ENCODE measurements around the gene RPA4.
"Not testable (repeated sequence)": the region's sequence is repeated elsewhere in the genome, so short reads cannot be mapped to it uniquely, and the experiment has no call there.

The RPA4 gene

GRCh38 chrX:96883608-96884007 lies at the start of gene RPA4:
Gene RPA4, plus strand, starts transcription at chrX:96883908. Its CDS starts 403 bp downstream, at chrX:96884311.
- H3K27ac Mint-ChIP-seq, result no peak within 1 kb of the TSS
- H3K9me3 Mint-ChIP-seq, result no peaks in the 10 kb centered on the region
- no peak within 1 kb of the TSS for H3K4me3 Mint-ChIP-seq
- no peaks in the 10 kb centered on the region for H3K27me3 Mint-ChIP-seq
- no peaks in the 10 kb centered on the region for H3K4me1 Mint-ChIP-seq
- ATAC-seq (replicated peaks) (no peak), DNase-seq (no peak)
- H3K36me3 Mint-ChIP-seq, result peaks cover 4 to 15% of the 10 kb centered on the region in 2 donors

GRCh38 chrX:96834137-96834536 lies 49.6 kb upstream of the RPA4 start:
- no peak overlapping the region for H3K27ac Mint-ChIP-seq
- no peaks in the 10 kb centered on the region for H3K36me3 Mint-ChIP-seq
- H3K9me3 Mint-ChIP-seq, result no peaks in the 10 kb centered on the region
- peaks cover 5% of the 10 kb centered on the region in 2 donors for H3K4me1 Mint-ChIP-seq
- no peak for ATAC-seq (replicated peaks)
- H3K27me3 Mint-ChIP-seq, result no peaks in the 10 kb centered on the region
- DNase-seq, result no peak
- H3K4me3 Mint-ChIP-seq, result no peak overlapping the region

GRCh38 chrX:96835660-96836289 lies 47.9 kb upstream of the RPA4 start:
- peak overlapping the region in 1 of 2 donors; percentile 53 for H3K4me3 Mint-ChIP-seq
- ATAC-seq (replicated peaks) (peak; percentile 93 to 97), DNase-seq (peak; percentile 33)
- no peaks in the 10 kb centered on the region for H3K27me3 Mint-ChIP-seq
- H3K36me3 Mint-ChIP-seq, result no peaks in the 10 kb centered on the region
- H3K4me1 Mint-ChIP-seq, result peaks cover 5% of the 10 kb centered on the region in 2 donors
- no peaks in the 10 kb centered on the region for H3K9me3 Mint-ChIP-seq
- peak overlapping the region; percentile 33 for H3K27ac Mint-ChIP-seq

GRCh38 chrX:96837808-96838207 lies 45.9 kb upstream of the RPA4 start:
- DNase-seq, result no peak
- Mint-ChIP-seq H3K36me3 (no peaks in the 10 kb centered on the region), H3K4me3 (no peak overlapping the region), H3K9me3 (no peaks in the 10 kb centered on the region), H3K4me1 (peaks cover 5% of the 10 kb centered on the region in 2 donors), H3K27ac (no peak overlapping the region), H3K27me3 (no peaks in the 10 kb centered on the region)
- no peak for ATAC-seq (replicated peaks)

- DNase-seq (no peak), ATAC-seq (replicated peaks) (no peak)
- H3K27ac Mint-ChIP-seq, result no peak overlapping the region
- H3K27me3 Mint-ChIP-seq, result no peaks in the 10 kb centered on the region
- H3K4me3 Mint-ChIP-seq, result no peak overlapping the region
- no peaks in the 10 kb centered on the region for H3K36me3 Mint-ChIP-seq
- no peaks in the 10 kb centered on the region for H3K9me3 Mint-ChIP-seq
- peaks cover 5% of the 10 kb centered on the region in 2 donors for H3K4me1 Mint-ChIP-seq
Observed at GRCh38 chrX:96838537-96838936, 45.2 kb upstream of the RPA4 start.

- DNase-seq (no peak), ATAC-seq (replicated peaks) (no peak)
- no peak overlapping the region for H3K27ac Mint-ChIP-seq
- no peaks in the 10 kb centered on the region for H3K36me3 Mint-ChIP-seq
- H3K4me3 Mint-ChIP-seq, result no peak overlapping the region
- peaks cover 0 to 3% of the 10 kb centered on the region in 2 donors for H3K4me1 Mint-ChIP-seq
- no peaks in the 10 kb centered on the region for H3K27me3 Mint-ChIP-seq
- H3K9me3 Mint-ChIP-seq, result no peaks in the 10 kb centered on the region
Observed at GRCh38 chrX:96841325-96841724, 42.4 kb upstream of the RPA4 start.

- not testable (repeated sequence) for H3K4me1 Mint-ChIP-seq; H3K9me3 Mint-ChIP-seq; H3K27me3 Mint-ChIP-seq; ATAC-seq (replicated peaks); H3K36me3 Mint-ChIP-seq; H3K4me3 Mint-ChIP-seq; DNase-seq; H3K27ac Mint-ChIP-seq
Observed at GRCh38 chrX:96841866-96842265, 41.8 kb upstream of the RPA4 start.

- no peaks in the 10 kb centered on the region for H3K4me1 Mint-ChIP-seq
- no peak for ATAC-seq (replicated peaks)
- H3K27ac Mint-ChIP-seq, result peak overlapping the region; percentile 26
- no peaks in the 10 kb centered on the region for H3K36me3 Mint-ChIP-seq
- no peaks in the 10 kb centered on the region for H3K27me3 Mint-ChIP-seq
- no peak overlapping the region for H3K4me3 Mint-ChIP-seq
- H3K9me3 Mint-ChIP-seq, result no peaks in the 10 kb centered on the region
- DNase-seq, result no peak
Observed at GRCh38 chrX:96843566-96843965, 40.1 kb upstream of the RPA4 start.

GRCh38 chrX:96846841-96847240 lies 36.9 kb upstream of the RPA4 start:
- Mint-ChIP-seq H3K4me1 (no peaks in the 10 kb centered on the region), H3K27ac (no peak overlapping the region), H3K4me3 (no peak overlapping the region), H3K27me3 (no peaks in the 10 kb centered on the region), H3K36me3 (no peaks in the 10 kb centered on the region), H3K9me3 (no peaks in the 10 kb centered on the region)
- DNase-seq (no peak), ATAC-seq (replicated peaks) (no peak)

GRCh38 chrX:96859422-96859821 lies 24.3 kb upstream of the RPA4 start:
- not testable (repeated sequence) for H3K27me3 Mint-ChIP-seq; DNase-seq; H3K4me3 Mint-ChIP-seq; H3K27ac Mint-ChIP-seq; H3K36me3 Mint-ChIP-seq; ATAC-seq (replicated peaks); H3K9me3 Mint-ChIP-seq
- peaks cover 7 to 11% of the 10 kb centered on the region in 2 donors for H3K4me1 Mint-ChIP-seq

- ATAC-seq (replicated peaks) (peak; percentile 58 to 73), DNase-seq (no peak)
- H3K27me3 Mint-ChIP-seq, result no peaks in the 10 kb centered on the region
- H3K27ac Mint-ChIP-seq, result no peak overlapping the region
- H3K9me3 Mint-ChIP-seq, result no peaks in the 10 kb centered on the region
- no peaks in the 10 kb centered on the region for H3K36me3 Mint-ChIP-seq
- H3K4me3 Mint-ChIP-seq, result peak overlapping the region in 1 of 2 donors; percentile 49
- H3K4me1 Mint-ChIP-seq, result peaks cover 7 to 11% of the 10 kb centered on the region in 2 donors
Observed at GRCh38 chrX:96861218-96861617, 22.5 kb upstream of the RPA4 start.

GRCh38 chrX:96861661-96862060 lies 22.0 kb upstream of the RPA4 start:
- DNase-seq (no peak), ATAC-seq (replicated peaks) (no peak)
- Mint-ChIP-seq H3K36me3 (no peaks in the 10 kb centered on the region), H3K27ac (no peak overlapping the region), H3K4me3 (peak overlapping the region in 1 of 2 donors; percentile 49), H3K4me1 (peaks cover 7 to 11% of the 10 kb centered on the region in 2 donors), H3K27me3 (no peaks in the 10 kb centered on the region), H3K9me3 (no peaks in the 10 kb centered on the region)

GRCh38 chrX:96884027-96884426 lies 319 bp downstream of the RPA4 start:
- Mint-ChIP-seq H3K4me1 (no peaks in the 10 kb centered on the region), H3K36me3 (peaks cover 4 to 15% of the 10 kb centered on the region in 2 donors), H3K27ac (no peak overlapping the region), H3K9me3 (no peaks in the 10 kb centered on the region), H3K4me3 (no peak overlapping the region), H3K27me3 (no peaks in the 10 kb centered on the region)
- ATAC-seq (replicated peaks) (no peak), DNase-seq (no peak)

- Mint-ChIP-seq H3K4me3 (no peak overlapping the region), H3K9me3 (peaks cover 0 to 2% of the 10 kb centered on the region in 2 donors), H3K27me3 (no peaks in the 10 kb centered on the region), H3K36me3 (peaks cover 0 to 1% of the 10 kb centered on the region in 2 donors), H3K4me1 (no peaks in the 10 kb centered on the region), H3K27ac (no peak overlapping the region)
- ATAC-seq (replicated peaks), result no peak
- DNase-seq, result no peak
Observed at GRCh38 chrX:96889726-96890125, 6.0 kb downstream of the RPA4 start.

- Mint-ChIP-seq H3K27me3 (no peaks in the 10 kb centered on the region), H3K9me3 (no peaks in the 10 kb centered on the region), H3K4me1 (no peaks in the 10 kb centered on the region), H3K4me3 (no peak overlapping the region), H3K27ac (no peak overlapping the region), H3K36me3 (no peaks in the 10 kb centered on the region)
- DNase-seq (no peak), ATAC-seq (replicated peaks) (no peak)
Observed at GRCh38 chrX:96906741-96907140, 23.0 kb downstream of the RPA4 start.

Measured in stimulated activated naive B cell treated with anti-CD40 and anti-IgM and Interleukin-4, amounts not matched to agents 10 μg/mL and 1 μg/mL and 100 μg/mL, for 72 hours (primary cell).